IMR-90 (cell line): ENCODE results near the gene RHOH. TPM values are rescaled to one million over a fixed set of nuclear protein-coding genes. Genes with fewer than 3 reads are reported as not detected.

Experiments
- ATAC-seq: fragments of 200-7000 bp; cut with Tn5 transposase; 2 replicates; pipeline ENCODE4 v1.9.1; 2020; ENCODE audit warnings: low read depth, mild to moderate bottlenecking, moderate library complexity
- BruUV-seq: library from RNA; stranded (reverse); fragments of 400-500 nt; replicated peaks from 2 replicates; lab custom pipeline; 2021; lab: Mats Ljungman, UMichigan
- CTCF ChIA-PET: fragments of 300-600 bp; formaldehyde crosslinking; extraction: SDS; loops from one replicate; lab custom pipeline; 2021; ENCODE audit warnings: antibody characterized with exemption; lab: Yijun Ruan, JAX
- POLR2A ChIA-PET: fragments of 300-600 bp; sonication (Branson Sonifier 250); formaldehyde crosslinking; loops from one replicate; lab custom pipeline; 2022; ENCODE audit warnings: antibody characterized with exemption; ENCODE audit not compliant: unreplicated experiment; lab: Charles Lee
- DNase-seq: peaks from one replicate; pipeline ENCODE4 v3.0.0; 2013
- H2AFZ ChIP-seq: replicated peaks from 2 replicates; pipeline ENCODE3; 2013; ENCODE audit warnings: low read length, mild to moderate bottlenecking; ENCODE audit not compliant: poor library complexity
- H2AK5ac ChIP-seq: 2 replicates; pipeline ENCODE4 v1.6.1; 2013; ENCODE audit warnings: low read depth, low read length, inconsistent platforms
- H2AK9ac ChIP-seq: replicated peaks from 2 replicates; pipeline ENCODE3; 2013; ENCODE audit warnings: mild to moderate bottlenecking, low read depth, low read length, moderate library complexity; ENCODE audit not compliant: poor library complexity
- H2BK120ac ChIP-seq: 2 replicates; pipeline ENCODE4 v1.6.1; 2013; ENCODE audit warnings: low read depth, low read length, inconsistent platforms
- H2BK15ac ChIP-seq: 3 replicates; pipeline ENCODE4 v1.6.1; 2013; ENCODE audit warnings: low read depth, low read length, inconsistent platforms
- H2BK20ac ChIP-seq: 2 replicates; pipeline ENCODE4 v1.6.1; 2013; ENCODE audit warnings: low read depth, mild to moderate bottlenecking, inconsistent platforms, low read length, moderate library complexity
- H2BK5ac ChIP-seq: 2 replicates; pipeline ENCODE4 v1.6.1; 2013; ENCODE audit warnings: mild to moderate bottlenecking, low read depth, low read length, inconsistent platforms; ENCODE audit not compliant: poor library complexity, severe bottlenecking
- H3K14ac ChIP-seq: replicated peaks from 2 replicates; pipeline ENCODE4 v1.6.1; 2013; ENCODE audit warnings: low read depth, low read length, inconsistent platforms
- H3K18ac ChIP-seq: 2 replicates; pipeline ENCODE4 v1.6.1; 2013; ENCODE audit warnings: low read depth, low read length, control low read depth
- H3K23ac ChIP-seq: 2 replicates; pipeline ENCODE4 v1.6.1; 2013; ENCODE audit warnings: low read depth, low read length, inconsistent platforms
- H3K27ac ChIP-seq: 2 replicates; pipeline ENCODE4 v1.5.1; 2013; ENCODE audit warnings: mild to moderate bottlenecking, control low read depth, low read length; ENCODE audit not compliant: insufficient read depth
- H3K27me3 ChIP-seq: 2 replicates; pipeline ENCODE4 v1.6.1; 2013; ENCODE audit warnings: low read length; ENCODE audit not compliant: control insufficient read depth, insufficient read depth
- H3K36me3 ChIP-seq: 2 replicates; pipeline ENCODE4 v1.6.1; 2013; ENCODE audit warnings: low read length, mixed read lengths; ENCODE audit not compliant: control insufficient read depth, insufficient read depth
- H3K4ac ChIP-seq: 2 replicates; pipeline ENCODE4 v1.6.1; 2013; ENCODE audit warnings: low read depth, low read length, inconsistent platforms
- H3K4me1 ChIP-seq: 2 replicates; pipeline ENCODE4 v1.6.1; 2013; ENCODE audit warnings: low read length, mixed read lengths; ENCODE audit not compliant: control insufficient read depth, insufficient read depth
- H3K4me2 ChIP-seq: 2 replicates; pipeline ENCODE4 v1.6.1; 2013; ENCODE audit warnings: low read depth, mild to moderate bottlenecking, control low read depth, low read length, moderate library complexity
- H3K4me3 ChIP-seq: 2 replicates; pipeline ENCODE4 v1.5.1; 2013; ENCODE audit warnings: low read depth, mild to moderate bottlenecking, control low read depth, low read length, moderate library complexity; ENCODE audit not compliant: insufficient read depth
- H3K56ac ChIP-seq: 2 replicates; pipeline ENCODE4 v1.6.1; 2013; ENCODE audit warnings: low read length, inconsistent platforms; ENCODE audit not compliant: insufficient read depth; ENCODE audit errors: extremely low read depth
- H3K79me1 ChIP-seq, 2 experiments: 2 replicates each; pipeline ENCODE4 v1.6.1; 2013; ENCODE audit warnings: low read length in 2 of 2, inconsistent platforms in 1 of 2, low read depth in 1 of 2
- H3K9ac ChIP-seq: 2 replicates; pipeline ENCODE4 v1.6.1; 2013; ENCODE audit warnings: low read depth, low read length, control low read depth
- H3K9me1 ChIP-seq: 2 replicates; pipeline ENCODE4 v1.6.1; 2013; ENCODE audit warnings: low read length, inconsistent platforms; ENCODE audit not compliant: insufficient read depth
- H3K9me3 ChIP-seq: 2 replicates; pipeline ENCODE4 v1.6.1; 2013; ENCODE audit warnings: low read length; ENCODE audit not compliant: control insufficient read depth, insufficient read depth
- H4K20me1 ChIP-seq: 2 replicates; pipeline ENCODE4 v1.6.1; 2013; ENCODE audit warnings: low read length, inconsistent platforms; ENCODE audit not compliant: insufficient read depth
- H4K5ac ChIP-seq: 2 replicates; pipeline ENCODE4 v1.6.1; 2013; ENCODE audit warnings: mild to moderate bottlenecking, low read depth, low read length, control low read depth
- H4K8ac ChIP-seq, 2 experiments: 2 replicates each; pipeline ENCODE4 v1.6.1; 2013; ENCODE audit warnings: low read depth in 2 of 2, low read length in 2 of 2, control low read depth in 1 of 2, inconsistent platforms in 1 of 2
- H4K91ac ChIP-seq: 2 replicates; pipeline ENCODE4 v1.6.1; 2013; ENCODE audit warnings: low read depth, low read length, inconsistent platforms; ENCODE audit not compliant: insufficient read depth
- RAD21 ChIP-seq: IDR thresholded peaks from 2 replicates; pipeline ENCODE4 v1.6.1; 2012; ENCODE audit warnings: low read length, improper control_type of control experiment
- WGBS, 2 experiments: methylation state at CpG; one replicate each; pipeline versions ENCODE4 v1.1.5 to v1.1.7; 2013; ENCODE audit warnings: missing lambda C conversion rate in 2 of 2; ENCODE audit not compliant: insufficient read length in 1 of 2; ENCODE audit errors: extremely low coverage in 2 of 2; 5-methylcytosine and 5-hydroxymethylcytosine counted together
- dilution Hi-C: fragments of 300-500 bp; cut with HindIII; formaldehyde crosslinking; loops from one replicate; pipeline ENCODE4 v1.14.3; 2018; ENCODE audit warnings: low sequenced_read_pairs; ENCODE audit not compliant: unreplicated experiment
- in situ Hi-C: fragments of 300-500 bp; cut with MboI; formaldehyde crosslinking; loops from 3 replicates; pipeline ENCODE4 v1.14.3; 2019; ENCODE audit warnings: low sequenced_read_pairs, inconsistent platforms, mixed read lengths
- intact Hi-C: fragments of 100-400 bp; cut with micrococcal nuclease; formaldehyde crosslinking; loops from 2 replicates; pipeline ENCODE4 v1.10.0; 2022
- polyA plus RNA-seq, 3 experiments: library from polyadenylated mRNA; depleted of rRNA; stranded (reverse); fragments of >200 nt; gene quantifications; 2 replicates each; pipeline ENCODE4 v1.2.3, GENCODE V29; 2012; ENCODE audit warnings: low replicate concordance in 1 of 3
- total RNA-seq: library from RNA; depleted of rRNA; stranded (reverse); fragments of >200 nt; gene quantifications from 2 replicates; pipeline ENCODE4 v1.2.3, GENCODE V29; 2012

RHOH gene
- total and polyA plus RNA-seq, 2 of the 4 experiments (the other 2 are of a cell fraction) = not detected

DNA sequence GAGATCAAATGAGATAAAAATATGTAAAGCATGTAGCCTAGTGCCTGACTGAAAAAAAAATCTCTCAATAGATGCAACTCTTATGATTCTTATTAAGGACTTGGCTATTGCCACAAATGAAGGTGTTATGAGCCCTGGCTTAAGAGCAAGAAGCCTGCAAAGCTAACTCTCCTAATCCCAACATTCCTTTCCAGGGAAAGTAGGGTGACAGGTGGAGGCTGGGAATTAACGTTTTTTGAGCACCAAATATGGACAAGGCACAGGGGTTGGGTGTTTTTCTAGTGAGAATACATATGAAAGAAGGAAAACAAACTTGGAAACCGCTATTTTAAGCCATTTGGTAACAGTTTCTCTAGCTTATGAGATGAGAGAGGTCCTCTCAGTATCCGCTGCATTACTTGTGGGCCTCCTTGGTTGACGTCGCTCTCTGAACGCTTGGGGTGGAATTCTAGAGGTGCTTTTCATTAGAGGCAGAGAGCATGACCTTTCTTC, 2.4 kb downstream of the RHOH start:
- Histone ChIP-seq H3K4me3 (no peak overlapping the region), H2AFZ (no peak overlapping the region), H3K14ac (no peak overlapping the region), H3K27me3 (peaks cover 2% of the 10 kb centered on the region; the same call in 1 of the 2 replicates), H3K9ac (no peak overlapping the region), H3K4me2 (no peak overlapping the region), H4K20me1 (no peaks in the 10 kb centered on the region), H2AK9ac (no peak overlapping the region), H3K23ac (no peak overlapping the region), H2BK120ac (no peak overlapping the region), H3K4me1 (peaks cover 2% of the 10 kb centered on the region; the same call in 1 of the 2 replicates), H3K18ac (no peak overlapping the region), H2BK20ac (no peak overlapping the region), H3K56ac (no peak overlapping the region), H3K9me3 (no peaks in the 10 kb centered on the region), H2BK5ac (no peak overlapping the region), H3K79me1 (no peaks in the 10 kb centered on the region), H3K27ac (no peak overlapping the region), H3K36me3 (no peaks in the 10 kb centered on the region), H4K91ac (no peak overlapping the region), H3K9me1 (no peaks in the 10 kb centered on the region), H4K8ac (no peak overlapping the region), H2AK5ac (no peak overlapping the region), H4K5ac (no peak overlapping the region), H2BK15ac (no peak overlapping the region), H3K4ac (no peak overlapping the region)
- DNase-seq (no peak), ATAC-seq (no peak)
- no peak for TF ChIP-seq RAD21
- CTCF ChIA-PET = no interaction called here
- dilution Hi-C loops = no loop called here
- BruUV-seq = no TSS peak
- in situ Hi-C loops = no loop called here
- no CpG with 5 or more reads among the region's 6 CpGs for WGBS, 2 experiments
- intact Hi-C loops = no loop called here
- POLR2A ChIA-PET = no interaction called here
